Left lobe of liver (tissue), 2 donors: Measurements from ENCODE around the gene COBLL1. TPM values are rescaled to one million over a fixed set of nuclear protein-coding genes. Genes with fewer than 3 reads are reported as not detected.

Experiments
- ATAC-seq: fragments of 200-7000 bp; cut with Tn5 transposase; one replicate; pipeline ENCODE4 v1.9.1; 2020; ENCODE audit warnings: mild to moderate bottlenecking, moderate library complexity
- DNase-seq: peaks from one replicate; pipeline ENCODE4 v3.0.0-alpha.2; 2020; ENCODE audit warnings: low spot score
- total RNA-seq: library from RNA; stranded (reverse); gene quantifications from one replicate; pipeline ENCODE4 v1.2.1, GENCODE V29; 2021
- donor health status: DM: no; HTN: no; CAD: no; lungs with moderate emphysema.
- donor health status: DM: no; HTN: yes; CAD: no.

COBLL1 gene
- total RNA-seq, 1 donor from 2014 or later, result 75.0 TPM

GRCh38 chr2:164826293-164827243, 15.1 kb downstream of the COBLL1 start:
- DNase-seq (peak; percentile 68), ATAC-seq (peak; percentile 90)

- DNase-seq (no peak), ATAC-seq (no peak)
These were observed 16.8 kb downstream of the COBLL1 start for GRCh38 chr2:164824872-164825271.

- DNase-seq (no peak), ATAC-seq (no peak)
These were observed 18.5 kb downstream of the COBLL1 start for GRCh38 chr2:164823126-164823525.

GRCh38 chr2:164821338-164821737, 20.3 kb downstream of the COBLL1 start:
- DNase-seq (no peak), ATAC-seq (no peak)

- no peak for DNase-seq
- peak; percentile 46 for ATAC-seq
These were observed 23.2 kb downstream of the COBLL1 start for GRCh38 chr2:164818149-164819136.

- ATAC-seq, result no peak
These were observed 24.7 kb downstream of the COBLL1 start for GRCh38 chr2:164816900-164817299.

GRCh38 chr2:164816046-164816445, 25.6 kb downstream of the COBLL1 start:
- DNase-seq, result no peak
- no peak for ATAC-seq

More at GRCh38 chr2:164816900-164817299, 24.7 kb downstream of the COBLL1 start:
- DNase-seq, result no peak

- ATAC-seq, result no peak
- no peak for DNase-seq
These were observed 26.4 kb downstream of the COBLL1 start for GRCh38 chr2:164815071-164815793.

GRCh38 chr2:164813535-164813934, 28.1 kb downstream of the COBLL1 start:
- no peak for DNase-seq
- ATAC-seq, result no peak

GRCh38 chr2:164812378-164812777, 29.2 kb downstream of the COBLL1 start:
- peak; percentile 51 for ATAC-seq
- no peak for DNase-seq

- no peak for ATAC-seq
These were observed 29.8 kb downstream of the COBLL1 start for GRCh38 chr2:164811819-164812218.

GRCh38 chr2:164810843-164811242, 30.8 kb downstream of the COBLL1 start:
- ATAC-seq, result peak; percentile 71

More at GRCh38 chr2:164811819-164812218, 29.8 kb downstream of the COBLL1 start:
- DNase-seq, result no peak

GRCh38 chr2:164808776-164809175, 32.8 kb downstream of the COBLL1 start:
- no peak for DNase-seq
- ATAC-seq, result no peak

More at GRCh38 chr2:164810843-164811242, 30.8 kb downstream of the COBLL1 start:
- no peak for DNase-seq

- DNase-seq, result no peak
- ATAC-seq, result no peak
These were observed 37.7 kb downstream of the COBLL1 start for GRCh38 chr2:164803776-164804466.

- ATAC-seq, result peak; percentile 83
- DNase-seq, result no peak
These were observed 39.4 kb downstream of the COBLL1 start for GRCh38 chr2:164802095-164802707.

GRCh38 chr2:164800572-164800971, 41.1 kb downstream of the COBLL1 start:
- DNase-seq, result no peak
- no peak for ATAC-seq

- DNase-seq (no peak), ATAC-seq (no peak)
These were observed 44.0 kb downstream of the COBLL1 start for GRCh38 chr2:164797627-164798026.

- no peak for DNase-seq
- ATAC-seq, result peak; percentile 72
These were observed 44.6 kb downstream of the COBLL1 start for GRCh38 chr2:164796999-164797398.

GRCh38 chr2:164794432-164795231, 47.0 kb downstream of the COBLL1 start:
- peak; percentile 26 for ATAC-seq
- DNase-seq, result no peak
